ENCODE results near the gene ADAM19. TPM values are rescaled to one million over a fixed set of nuclear protein-coding genes. Genes with fewer than 3 reads are reported as not detected.

ADAM19 gene
- total RNA-seq, 4 donors from 2014 or later: 4.0 to 28.1 (median 15.1) TPM

DNA sequence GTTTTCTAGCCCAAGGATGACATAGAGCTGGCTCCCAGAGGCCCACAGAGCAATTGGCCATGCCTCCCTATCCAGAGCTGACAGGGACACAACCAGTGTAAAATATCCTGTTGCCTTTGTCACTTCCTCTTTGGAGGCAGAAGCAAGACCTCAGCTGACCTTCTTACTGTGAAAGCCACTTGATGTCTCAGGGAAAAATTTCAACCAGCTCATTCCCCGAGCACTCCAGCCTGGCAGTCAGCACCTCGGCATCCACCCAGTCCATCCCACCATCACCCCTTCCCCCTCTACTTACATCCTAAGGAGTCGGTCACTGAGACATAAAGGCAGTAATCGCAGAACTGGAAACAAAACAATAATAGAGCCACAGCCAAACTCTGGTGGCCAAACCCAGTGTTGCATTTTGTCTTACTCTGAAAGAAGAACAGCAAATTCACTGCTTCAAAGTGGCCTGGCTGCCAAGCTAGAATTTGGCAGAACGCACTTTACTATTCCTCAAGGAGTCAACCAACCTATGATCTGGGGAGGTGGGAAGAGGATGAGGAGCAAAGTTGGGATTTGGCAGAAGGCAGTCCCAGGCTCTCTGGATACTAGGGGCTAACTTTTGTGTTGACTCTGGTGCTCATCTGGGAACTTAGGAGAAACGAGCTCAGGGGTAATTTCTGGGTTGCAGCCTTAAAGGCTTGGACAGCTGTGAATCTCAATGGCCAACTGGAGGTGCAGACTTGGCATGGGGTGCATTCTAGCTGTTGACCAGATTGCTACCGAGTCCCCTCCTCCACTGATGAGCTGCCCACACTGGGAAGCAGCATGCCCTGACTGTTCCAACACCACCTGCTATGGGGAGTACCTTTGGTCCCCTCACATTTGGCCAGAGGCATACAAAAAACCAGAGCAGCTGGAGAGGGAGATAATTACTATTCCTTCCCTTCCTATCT, 101.9 kb downstream of the ADAM19 start:
- DNase-seq: no peak
- Histone ChIP-seq H3K36me3 (no peaks in the 10 kb centered on the region), H3K27me3 (no peaks in the 10 kb centered on the region), H3K4me1 (peaks cover 5 to 19% (median 13%) of the 10 kb centered on the region in 4 donors), H3K9me3 (no peaks in the 10 kb centered on the region), H3K27ac (peak overlapping the region in 2 of 4 donors; percentile 23 to 27), H3K4me3 (no peak overlapping the region)
- TF ChIP-seq, protein P1, sequence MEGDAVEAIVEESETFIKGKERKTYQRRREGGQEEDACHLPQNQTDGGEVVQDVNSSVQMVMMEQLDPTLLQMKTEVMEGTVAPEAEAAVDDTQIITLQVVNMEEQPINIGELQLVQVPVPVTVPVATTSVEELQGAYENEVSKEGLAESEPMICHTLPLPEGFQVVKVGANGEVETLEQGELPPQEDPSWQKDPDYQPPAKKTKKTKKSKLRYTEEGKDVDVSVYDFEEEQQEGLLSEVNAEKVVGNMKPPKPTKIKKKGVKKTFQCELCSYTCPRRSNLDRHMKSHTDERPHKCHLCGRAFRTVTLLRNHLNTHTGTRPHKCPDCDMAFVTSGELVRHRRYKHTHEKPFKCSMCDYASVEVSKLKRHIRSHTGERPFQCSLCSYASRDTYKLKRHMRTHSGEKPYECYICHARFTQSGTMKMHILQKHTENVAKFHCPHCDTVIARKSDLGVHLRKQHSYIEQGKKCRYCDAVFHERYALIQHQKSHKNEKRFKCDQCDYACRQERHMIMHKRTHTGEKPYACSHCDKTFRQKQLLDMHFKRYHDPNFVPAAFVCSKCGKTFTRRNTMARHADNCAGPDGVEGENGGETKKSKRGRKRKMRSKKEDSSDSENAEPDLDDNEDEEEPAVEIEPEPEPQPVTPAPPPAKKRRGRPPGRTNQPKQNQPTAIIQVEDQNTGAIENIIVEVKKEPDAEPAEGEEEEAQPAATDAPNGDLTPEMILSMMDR (IDR thresholded peaks at IDR 0.05): no peak
- TF ChIP-seq POLR2A (IDR thresholded peaks at IDR 0.05): no peak
- TF ChIP-seq EP300 (IDR thresholded peaks at IDR 0.05; ENCODE audit: low read depth): no peak
- no peak for TF ChIP-seq POLR2AphosphoS5 (IDR thresholded peaks at IDR 0.05)
- intact Hi-C loops (cut with DNase I; ENCODE audit: low total_unique reads): loop anchor here (2.0 to 10.0 kb wide), 2 partner anchors 41 to 109 kb away; no protein-coding TSS in a partner anchor
- in situ Hi-C loops (cut with MboI; ENCODE audit: low pct_ligation_motif_present in 1 of 4, low pct_unique_long_range_greater_than_20kb in 1 of 4, low sequenced_read_pairs in 3 of 4): loop anchor here in 2 of 4 donors (10.0 kb wide), 2 partner anchors 139 to 149 kb away; no protein-coding TSS in a partner anchor
- 78% methylated on average over 7 of the region's 7 CpGs; no CpG with 5 or more reads in 1 of the 2 donors for WGBS, 2 donors (ENCODE audit: low coverage in 1 of 2)

DNA sequence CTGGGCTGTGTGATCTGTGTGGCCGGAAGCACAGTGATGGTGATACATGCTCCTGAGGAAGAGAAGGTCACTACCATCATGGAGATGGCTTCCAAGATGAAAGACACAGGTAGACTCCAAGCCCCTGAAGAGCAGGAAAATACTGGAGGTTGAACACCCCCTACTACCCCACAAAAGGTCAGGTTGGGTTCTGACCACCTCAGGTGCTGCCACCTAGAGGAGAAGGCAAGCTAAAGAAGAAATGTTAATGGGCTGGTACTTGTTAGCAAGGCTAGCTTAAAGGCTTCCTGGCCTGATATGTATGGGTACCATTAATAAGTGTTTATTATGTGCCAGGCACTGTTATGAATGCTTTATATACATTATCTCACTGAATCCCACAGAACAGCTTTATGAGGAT, 103.9 kb downstream of the ADAM19 start:
- H3K9me3 ChIP-seq: no peaks in the 10 kb centered on the region
- WGBS, 2 donors (ENCODE audit: low coverage in 1 of 2): 100% methylated on average over 1 of the region's 1 CpG
- no peaks in the 10 kb centered on the region for H3K36me3 ChIP-seq
- no peak for DNase-seq
- no peak overlapping the region for H3K27ac ChIP-seq
- in situ Hi-C loops (cut with MboI; ENCODE audit: low pct_ligation_motif_present in 1 of 4, low pct_unique_long_range_greater_than_20kb in 1 of 4, low sequenced_read_pairs in 3 of 4): loop anchor here in 2 of 4 donors (10.0 kb wide), 2 partner anchors 137 to 147 kb away; no protein-coding TSS in a partner anchor
- peaks cover 0 to under 1% (median under 1%) of the 10 kb centered on the region in 4 donors for H3K4me1 ChIP-seq
- H3K4me3 ChIP-seq: no peak overlapping the region
- intact Hi-C loops (cut with DNase I; ENCODE audit: low total_unique reads): loop anchor here (10.0 kb wide), 1 partner anchor 107 kb away; no protein-coding TSS in a partner anchor
- TF ChIP-seq POLR2A (IDR thresholded peaks at IDR 0.05): no peak
- TF ChIP-seq, protein P1 (IDR thresholded peaks at IDR 0.05): peak; percentile 46 to 52 (median 48)
- no peaks in the 10 kb centered on the region for H3K27me3 ChIP-seq

DNA sequence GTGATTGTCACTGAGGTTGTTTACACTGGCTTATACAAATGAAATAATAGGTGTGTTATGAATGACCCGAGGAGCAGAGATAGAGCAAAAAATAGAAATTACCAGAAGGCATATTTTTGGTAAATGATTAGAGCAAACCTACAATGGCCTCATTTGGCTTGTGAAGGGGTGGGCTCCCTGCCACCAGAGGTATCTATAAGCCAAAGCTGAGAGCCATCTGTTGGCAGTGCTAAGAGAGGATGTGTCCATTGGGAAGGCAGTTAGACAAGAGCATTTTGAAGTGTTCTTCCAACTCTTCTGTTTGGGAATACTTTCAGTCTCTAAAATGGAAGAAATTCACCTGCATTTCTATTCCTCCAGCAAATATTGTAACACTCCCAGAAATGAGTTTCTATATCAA, 104.9 kb downstream of the ADAM19 start:
- DNase-seq: no peak
- H3K4me3 ChIP-seq: no peak overlapping the region
- intact Hi-C loops (cut with DNase I; ENCODE audit: low total_unique reads) (loop anchor here (10.0 kb wide), 1 partner anchor 106 kb away; no protein-coding TSS in a partner anchor), in situ Hi-C loops (cut with MboI; ENCODE audit: low pct_ligation_motif_present in 1 of 4, low pct_unique_long_range_greater_than_20kb in 1 of 4, low sequenced_read_pairs in 3 of 4) (loop anchor here in 2 of 4 donors (10.0 kb wide), 2 partner anchors 136 to 146 kb away; no protein-coding TSS in a partner anchor)
- no peaks in the 10 kb centered on the region for H3K27me3 ChIP-seq
- TF ChIP-seq EP300 (IDR thresholded peaks at IDR 0.05; ENCODE audit: low read depth) (no peak), POLR2AphosphoS5 (IDR thresholded peaks at IDR 0.05) (no peak), POLR2A (IDR thresholded peaks at IDR 0.05) (no peak)
- TF ChIP-seq, protein P1 (IDR thresholded peaks at IDR 0.05): no peak
- H3K4me1 ChIP-seq: no peaks in the 10 kb centered on the region
- peak overlapping the region in 1 of 4 donors; percentile 15 for H3K27ac ChIP-seq
- 29 to 36% methylated on average over 1 of the region's 1 CpG for WGBS, 2 donors (ENCODE audit: low coverage in 1 of 2)
- no peaks in the 10 kb centered on the region for H3K36me3 ChIP-seq
- H3K9me3 ChIP-seq: no peaks in the 10 kb centered on the region

DNA sequence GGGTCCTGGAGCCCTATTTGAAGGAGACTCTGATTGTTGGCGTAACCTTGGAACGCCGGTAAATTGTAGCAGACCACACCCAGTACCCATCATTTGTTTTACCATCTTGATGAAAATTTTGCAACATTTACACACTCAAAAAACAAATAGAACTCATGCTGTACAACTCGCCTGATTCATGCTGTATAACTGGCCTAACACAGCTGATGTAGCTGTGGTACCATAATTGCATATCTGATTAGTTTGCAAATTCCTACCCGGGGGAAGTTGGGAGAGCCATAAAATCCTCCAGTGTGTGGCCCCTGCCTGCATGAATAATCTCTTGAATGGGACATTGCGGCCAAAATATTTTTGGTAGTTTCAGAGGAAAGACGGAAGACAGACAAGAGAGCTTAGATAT, 105.9 kb downstream of the ADAM19 start:
- H3K27me3 ChIP-seq: no peaks in the 10 kb centered on the region
- H3K9me3 ChIP-seq: no peaks in the 10 kb centered on the region
- 55 to 60% methylated on average over 5 to 7 of the region's 7 CpGs for WGBS, 2 donors (ENCODE audit: low coverage in 1 of 2)
- H3K36me3 ChIP-seq: no peaks in the 10 kb centered on the region
- no peak overlapping the region for H3K4me3 ChIP-seq
- intact Hi-C loops (cut with DNase I; ENCODE audit: low total_unique reads): loop anchor here (10.0 kb wide), 1 partner anchor 105 kb away; no protein-coding TSS in a partner anchor
- H3K27ac ChIP-seq: peak overlapping the region in 2 of 4 donors; percentile 7 to 18
- H3K4me1 ChIP-seq: peaks cover 0 to 2% (median 0%) of the 10 kb centered on the region in 4 donors
- in situ Hi-C loops (cut with MboI; ENCODE audit: low pct_ligation_motif_present in 1 of 4, low pct_unique_long_range_greater_than_20kb in 1 of 4, low sequenced_read_pairs in 3 of 4): loop anchor here in 2 of 4 donors (10.0 kb wide), 2 partner anchors 135 to 145 kb away; no protein-coding TSS in a partner anchor
- DNase-seq: no peak
- TF ChIP-seq, protein P1 (IDR thresholded peaks at IDR 0.05): no peak
- TF ChIP-seq POLR2A (IDR thresholded peaks at IDR 0.05) (no peak), POLR2AphosphoS5 (IDR thresholded peaks at IDR 0.05) (no peak), EP300 (IDR thresholded peaks at IDR 0.05; ENCODE audit: low read depth) (no peak)
